ENCODE results near the gene FBLN5.

DNA sequence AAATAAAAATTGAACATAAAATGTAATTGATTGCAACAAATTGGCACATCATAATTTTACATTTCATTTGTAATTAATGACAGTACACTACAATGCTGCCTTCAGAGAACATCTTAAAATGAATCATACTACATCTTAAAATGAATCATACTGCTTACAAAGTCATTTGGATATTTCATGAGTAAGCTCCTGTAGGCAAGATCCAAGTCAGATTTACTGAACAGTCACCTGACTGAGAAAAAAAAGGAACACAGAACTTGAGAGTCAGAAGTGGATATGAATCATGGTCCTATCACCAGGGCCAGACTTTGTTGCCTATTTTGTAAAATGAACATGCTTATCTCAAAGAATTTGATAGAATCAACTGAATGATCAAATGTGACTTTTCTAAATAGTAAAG, 32.7 kb upstream of the FBLN5 start:
- TF ChIP-seq POLR2A (IDR thresholded peaks at IDR 0.05), result no peak
- TF ChIP-seq, protein P1, sequence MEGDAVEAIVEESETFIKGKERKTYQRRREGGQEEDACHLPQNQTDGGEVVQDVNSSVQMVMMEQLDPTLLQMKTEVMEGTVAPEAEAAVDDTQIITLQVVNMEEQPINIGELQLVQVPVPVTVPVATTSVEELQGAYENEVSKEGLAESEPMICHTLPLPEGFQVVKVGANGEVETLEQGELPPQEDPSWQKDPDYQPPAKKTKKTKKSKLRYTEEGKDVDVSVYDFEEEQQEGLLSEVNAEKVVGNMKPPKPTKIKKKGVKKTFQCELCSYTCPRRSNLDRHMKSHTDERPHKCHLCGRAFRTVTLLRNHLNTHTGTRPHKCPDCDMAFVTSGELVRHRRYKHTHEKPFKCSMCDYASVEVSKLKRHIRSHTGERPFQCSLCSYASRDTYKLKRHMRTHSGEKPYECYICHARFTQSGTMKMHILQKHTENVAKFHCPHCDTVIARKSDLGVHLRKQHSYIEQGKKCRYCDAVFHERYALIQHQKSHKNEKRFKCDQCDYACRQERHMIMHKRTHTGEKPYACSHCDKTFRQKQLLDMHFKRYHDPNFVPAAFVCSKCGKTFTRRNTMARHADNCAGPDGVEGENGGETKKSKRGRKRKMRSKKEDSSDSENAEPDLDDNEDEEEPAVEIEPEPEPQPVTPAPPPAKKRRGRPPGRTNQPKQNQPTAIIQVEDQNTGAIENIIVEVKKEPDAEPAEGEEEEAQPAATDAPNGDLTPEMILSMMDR (IDR thresholded peaks at IDR 0.05), result no peak

Data from vagina (tissue), 2 donors.